Measurements from ENCODE around the gene NKTR.
"Not testable (repeated sequence)": the region's sequence is repeated elsewhere in the genome, so short reads cannot be mapped to it uniquely, and the experiment has no call there.

Gene NKTR

DNA sequence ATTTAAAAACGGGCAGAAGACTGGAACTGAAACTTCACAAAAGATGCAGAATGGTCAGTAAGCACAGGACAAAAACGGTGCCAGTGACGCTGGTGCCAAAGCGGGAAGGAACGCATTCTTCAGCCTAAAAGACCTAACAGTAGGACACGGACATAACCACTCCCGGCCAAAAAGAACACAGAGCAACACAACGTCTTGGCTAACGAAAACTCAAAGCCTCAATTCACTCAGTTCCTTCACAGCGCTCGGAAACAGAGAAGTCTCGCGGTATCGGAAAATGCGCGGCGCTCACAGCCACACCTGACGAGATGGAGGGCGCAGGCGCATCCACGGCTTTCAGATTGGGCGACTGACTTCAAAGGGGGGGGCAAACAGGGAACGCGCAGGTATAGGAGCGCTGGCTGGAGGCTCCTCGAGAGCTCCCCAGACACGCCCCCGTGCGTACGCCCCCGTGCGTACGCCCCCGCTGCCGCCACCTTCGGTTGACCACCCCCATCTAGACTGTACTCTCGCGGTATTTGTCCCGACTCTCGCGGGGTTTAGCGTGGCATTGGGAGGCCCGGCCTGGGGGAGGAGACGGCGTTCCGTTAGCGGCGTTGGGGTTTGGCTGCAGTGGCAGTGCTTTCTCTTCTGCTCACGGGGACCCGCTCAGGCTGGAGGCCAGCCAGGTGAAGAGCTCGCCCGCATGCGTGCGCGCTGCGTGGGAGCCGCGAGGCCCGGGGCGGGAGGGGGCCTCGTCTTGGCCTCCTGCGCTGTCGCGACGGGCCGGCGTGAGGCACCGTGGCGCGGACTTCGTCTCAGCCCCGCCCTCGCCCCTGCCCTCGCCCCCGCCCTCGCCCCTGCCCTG is at the start of gene NKTR:
Gene NKTR, plus strand, starts transcription at position 576 of the 847 bp plus-strand sequence. CDS start 321 bp downstream, outside the sequence.
- peak; percentile 93 for DNase-seq

DNA sequence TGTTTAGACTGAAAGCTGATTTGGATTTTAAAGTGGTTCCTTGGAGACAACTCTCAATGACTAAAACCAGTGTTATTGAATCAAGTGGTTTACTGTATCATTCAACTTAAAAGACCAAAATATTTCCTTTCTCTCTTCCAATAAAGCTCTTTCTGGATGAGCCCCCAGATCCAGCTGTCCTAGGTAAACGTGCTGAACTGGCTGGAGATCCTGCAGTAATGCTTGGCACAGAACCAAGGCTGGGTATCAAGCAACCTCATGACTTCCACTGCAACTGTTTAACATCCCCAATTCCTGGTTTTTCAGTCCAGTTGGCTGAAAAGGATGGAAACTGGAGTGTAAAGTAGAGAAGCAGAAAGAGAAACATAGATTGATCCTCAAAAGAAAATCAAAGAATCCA is 47.7 kb upstream of the NKTR start:
- no peak for DNase-seq

DNA sequence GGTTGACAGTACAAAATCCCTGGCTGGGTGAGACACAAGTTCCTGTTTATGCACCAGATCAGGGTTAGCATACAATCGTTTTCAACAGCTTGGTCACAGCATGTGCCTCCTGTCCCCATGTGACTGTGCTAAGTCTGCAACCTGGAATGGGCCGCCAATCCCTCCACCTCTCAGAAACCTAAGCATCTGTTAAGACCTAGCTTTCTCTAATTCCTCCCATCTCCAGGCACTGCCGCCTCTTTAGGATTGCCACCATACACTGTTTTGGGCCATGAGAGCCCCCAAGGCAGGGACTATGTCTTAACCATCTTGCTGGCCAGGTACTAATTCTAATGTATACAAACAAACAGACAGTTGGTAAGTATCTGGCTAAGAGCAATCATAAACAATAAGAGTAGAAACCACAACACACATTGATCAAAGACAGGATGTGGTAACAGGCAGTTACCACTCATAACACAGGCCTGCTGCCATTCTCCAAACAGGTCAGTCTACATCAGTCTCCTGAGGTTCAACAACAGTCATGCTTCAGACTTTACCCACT is 44.3 kb upstream of the NKTR start:
- DNase-seq, result no peak

DNA sequence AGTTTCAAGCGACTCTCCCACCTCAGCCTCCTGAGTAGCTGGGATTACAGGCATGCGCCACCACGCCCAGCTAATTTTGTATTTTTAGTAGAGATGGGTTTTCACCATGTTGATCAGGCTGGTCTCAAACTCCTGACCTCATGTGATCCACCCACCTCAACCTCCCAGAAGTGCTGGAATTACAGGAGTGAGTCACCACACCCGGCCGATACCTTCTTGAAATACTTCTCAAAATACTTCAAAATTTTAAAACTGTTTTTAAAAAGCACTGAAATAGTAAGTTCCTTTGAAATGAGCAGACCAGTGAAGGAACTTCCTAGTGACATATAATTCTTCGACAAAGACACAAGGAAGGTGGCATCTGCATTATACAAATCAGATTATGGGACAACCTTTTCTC is 43.7 kb upstream of the NKTR start:
- not testable (repeated sequence) for DNase-seq

DNA sequence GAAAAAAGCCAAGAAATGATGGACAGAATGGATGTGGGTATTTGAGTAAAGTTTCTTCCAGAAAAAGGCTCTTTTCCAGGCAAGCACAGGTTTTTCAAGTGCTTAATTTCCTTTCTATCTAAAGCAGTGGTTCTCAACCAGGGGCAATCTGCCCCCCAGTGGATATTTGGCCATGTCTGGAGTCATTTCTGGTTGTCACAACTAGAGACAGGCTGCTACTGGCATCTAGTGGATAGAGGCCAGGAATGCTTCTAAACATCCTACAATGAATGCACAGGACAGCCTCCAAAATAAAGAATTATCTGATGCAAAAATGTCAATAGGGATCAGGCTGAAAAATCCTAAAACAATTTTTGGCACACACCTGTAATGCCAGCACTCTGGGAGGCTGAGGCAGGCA is 42.6 kb upstream of the NKTR start:
- DNase-seq, result no peak

DNA sequence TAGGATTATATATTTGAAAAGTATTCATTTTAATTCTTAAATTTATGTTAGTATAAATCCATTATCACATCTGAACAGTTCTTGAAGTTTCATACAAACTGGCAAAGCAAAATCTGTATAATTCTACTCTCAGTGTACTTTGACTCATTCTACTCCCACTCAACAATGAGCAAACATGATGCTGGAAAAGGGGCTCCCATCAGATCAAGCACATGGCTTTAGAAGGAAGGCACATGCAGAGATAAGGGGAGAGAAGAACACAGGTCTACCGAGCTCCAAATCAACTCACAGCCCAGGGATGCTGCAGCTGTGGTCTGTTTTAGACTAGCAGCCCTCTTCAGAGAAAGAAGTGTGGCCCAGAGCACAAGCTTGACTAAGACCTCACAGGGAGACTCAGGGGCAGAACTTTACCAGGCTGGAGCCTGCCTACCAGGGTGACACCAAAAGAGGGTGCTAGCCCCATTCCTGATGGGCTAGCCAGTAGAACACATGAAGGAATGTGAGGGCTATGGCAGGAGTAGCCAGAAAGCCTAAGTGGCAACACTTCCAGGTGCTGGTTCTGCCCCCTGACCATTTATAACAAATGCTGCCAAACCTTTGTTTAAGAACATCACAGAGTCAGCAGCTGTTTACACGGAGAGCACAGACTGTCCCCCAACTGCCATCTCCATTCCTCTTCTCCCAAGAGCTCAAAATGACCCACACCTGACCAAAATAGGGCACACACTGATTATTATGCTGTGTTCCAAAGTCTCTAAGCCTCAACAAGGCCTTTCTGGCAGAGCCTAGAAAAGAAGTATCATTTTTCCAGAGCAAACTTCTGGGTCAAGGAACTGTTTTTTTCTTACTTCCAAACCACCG is 38.2 kb upstream of the NKTR start:
- no peak for DNase-seq

DNA sequence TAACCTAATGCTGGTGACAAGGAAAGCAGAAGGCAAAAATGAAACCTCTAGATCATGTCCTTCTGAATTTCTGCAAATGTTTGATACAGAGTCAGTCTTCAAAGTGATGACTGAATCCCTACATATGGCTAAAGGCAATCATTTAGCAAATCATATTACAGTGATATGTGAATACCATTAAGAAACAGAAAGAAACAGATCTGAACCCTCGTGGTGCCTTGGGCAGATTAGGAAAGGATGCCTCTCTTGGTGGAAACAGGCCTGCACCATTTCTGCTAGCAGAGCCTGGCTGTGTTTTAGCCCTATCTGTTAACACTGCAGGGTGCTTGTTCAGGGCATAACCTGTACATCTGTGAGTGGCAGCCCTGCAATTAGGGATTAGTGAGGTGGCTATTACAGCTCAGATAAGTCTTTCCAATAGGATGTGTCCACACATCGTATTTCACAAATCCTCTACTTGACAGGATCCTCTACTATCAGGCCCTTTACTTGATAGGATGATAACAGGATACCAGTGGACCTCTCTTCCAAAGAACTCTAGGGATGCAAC is 30.8 kb upstream of the NKTR start:
- DNase-seq, result no peak

DNA sequence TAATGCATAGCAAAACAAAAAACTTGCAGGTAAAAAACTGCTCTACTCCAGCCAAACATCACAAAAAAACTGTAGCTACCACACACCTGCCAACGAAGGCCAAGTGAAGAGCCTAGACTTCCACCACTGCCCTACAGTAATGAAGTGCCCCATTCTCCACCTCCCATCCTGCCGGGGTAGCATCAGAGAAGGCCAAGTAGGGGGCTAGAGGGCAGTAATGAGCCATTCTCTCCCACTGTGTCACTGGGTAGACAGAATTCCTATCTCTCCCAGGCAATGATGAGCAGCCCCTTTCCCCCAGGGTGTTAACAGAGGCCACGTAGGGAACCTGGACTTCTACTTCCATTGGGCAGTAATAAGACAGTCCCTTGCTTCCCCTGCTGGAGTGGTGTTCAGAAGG is 28.2 kb upstream of the NKTR start:
- DNase-seq, result no peak

DNA sequence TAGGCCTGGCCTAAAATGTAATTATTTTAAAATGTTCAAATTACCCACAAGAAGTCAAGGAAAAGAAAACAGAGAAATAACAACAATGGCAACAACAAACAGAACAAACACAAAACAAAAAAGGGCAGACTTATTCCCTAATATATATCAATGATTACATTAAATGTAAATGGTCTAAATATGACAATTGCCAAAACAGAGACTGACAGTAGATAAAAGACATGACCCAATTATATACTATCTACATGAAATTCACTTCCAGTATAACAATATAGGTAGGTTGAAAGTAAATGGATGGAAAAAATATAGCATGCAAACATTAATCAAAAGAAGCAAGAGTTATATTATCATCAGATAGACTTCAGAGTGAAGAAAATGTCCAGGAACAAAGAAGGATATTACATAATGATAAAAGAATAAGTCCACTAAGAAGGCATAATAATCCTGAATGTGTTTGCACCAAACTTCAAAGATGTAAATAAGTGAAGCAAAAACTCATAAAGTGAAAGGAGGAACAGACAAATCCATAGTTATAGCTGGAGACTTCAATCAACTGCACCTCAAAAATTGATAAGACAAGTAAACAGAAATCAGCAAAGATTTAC is 25.2 kb upstream of the NKTR start:
- DNase-seq, result no peak

DNA sequence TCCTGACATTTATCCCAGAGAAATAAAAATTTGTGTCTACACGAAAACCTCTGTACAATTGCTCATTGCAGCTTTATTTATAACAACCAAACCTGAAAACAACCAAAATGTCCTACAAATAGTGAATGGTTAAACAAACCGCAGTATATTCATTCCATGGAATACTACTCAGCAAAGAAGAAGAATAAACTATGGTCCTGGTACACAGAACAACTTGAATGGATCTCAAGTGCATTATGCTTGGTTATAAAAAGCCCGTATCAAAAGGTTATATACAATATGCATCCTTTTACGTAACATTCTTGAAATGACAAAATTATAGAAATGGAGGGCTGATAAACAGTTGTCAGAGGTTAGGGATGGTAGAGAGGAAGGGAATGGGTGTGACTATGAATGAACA is 22.4 kb upstream of the NKTR start:
- DNase-seq, result no peak

DNA sequence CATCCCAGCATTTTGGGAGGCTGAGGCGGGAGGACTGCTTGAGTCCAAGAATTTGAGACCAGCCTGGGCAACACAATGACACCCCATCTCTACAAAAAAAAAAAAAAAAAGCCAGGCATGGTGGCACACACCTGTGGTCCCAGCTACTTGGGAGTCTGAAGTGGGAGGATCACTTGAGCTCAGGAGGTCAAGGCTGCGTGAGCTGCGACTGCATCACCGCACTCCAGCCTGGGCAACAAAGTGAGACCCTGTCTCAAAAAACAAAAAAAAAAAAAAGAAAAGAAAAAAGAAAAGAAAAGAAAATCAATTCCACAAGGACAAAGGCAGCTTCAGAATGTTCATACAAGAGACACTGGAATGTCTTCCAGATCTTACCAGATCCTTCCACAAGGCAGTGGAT is 21.1 kb upstream of the NKTR start:
- not testable (repeated sequence) for DNase-seq

DNA sequence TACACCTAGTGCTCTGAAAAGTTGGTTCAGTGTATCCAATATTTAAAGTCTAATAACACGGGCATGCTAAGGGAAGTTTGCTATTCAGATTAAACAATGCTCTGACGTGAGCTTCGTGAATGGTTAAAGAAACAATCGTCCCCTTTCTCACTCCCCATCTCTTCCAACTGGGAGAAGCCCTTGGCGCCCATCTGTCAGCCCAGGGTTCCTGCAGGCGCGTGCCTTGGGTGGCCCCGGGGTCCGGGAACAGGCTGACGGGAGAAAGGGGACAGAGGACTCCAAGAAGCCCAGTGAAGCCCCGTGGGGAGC is 19.1 kb upstream of the NKTR start:
- DNase-seq, result no peak

DNA sequence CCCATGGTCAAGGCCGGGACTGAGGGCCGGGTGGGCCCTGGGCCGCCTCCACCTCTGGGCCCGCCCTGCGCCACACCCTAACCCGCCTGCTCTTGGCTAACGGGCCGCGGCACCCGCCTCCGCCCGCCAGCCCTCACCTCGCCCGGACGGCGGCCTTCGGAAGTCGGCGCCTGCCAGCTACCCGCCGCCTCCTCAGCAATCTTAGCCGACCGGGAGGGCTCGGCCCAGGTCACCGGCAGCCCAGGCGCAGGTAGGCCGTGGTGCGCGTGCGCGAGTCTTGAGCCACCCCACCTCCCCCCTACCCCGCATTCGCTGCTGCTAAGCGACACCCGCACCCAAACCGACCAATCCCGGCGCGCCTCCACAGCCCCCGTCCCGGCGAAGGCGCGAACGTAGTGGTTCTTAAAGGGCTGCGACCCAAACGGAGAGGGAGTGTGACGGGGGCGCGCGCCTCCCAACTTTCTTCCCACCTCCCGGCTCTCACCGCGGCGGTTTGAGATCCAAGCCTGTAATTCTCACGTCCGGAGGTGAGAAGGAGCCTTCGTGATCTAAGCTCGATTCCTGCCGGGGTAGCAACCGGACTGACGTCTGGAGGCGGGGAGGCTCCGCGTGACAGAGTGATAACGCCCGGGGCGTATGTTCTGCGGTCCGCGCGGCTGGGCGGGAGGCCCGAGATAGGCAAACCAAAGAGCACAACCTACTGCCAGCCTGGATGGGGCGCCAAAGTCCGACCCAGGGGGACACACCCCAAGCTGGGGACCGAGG is 18.6 kb upstream of the NKTR start, which contains the start of gene SEC22C:
Gene SEC22C, minus strand, starts transcription at position 259 of the 765 bp plus-strand sequence. CDS start 12,921 bp downstream, outside the sequence.
- peak; percentile 66 for DNase-seq

DNA sequence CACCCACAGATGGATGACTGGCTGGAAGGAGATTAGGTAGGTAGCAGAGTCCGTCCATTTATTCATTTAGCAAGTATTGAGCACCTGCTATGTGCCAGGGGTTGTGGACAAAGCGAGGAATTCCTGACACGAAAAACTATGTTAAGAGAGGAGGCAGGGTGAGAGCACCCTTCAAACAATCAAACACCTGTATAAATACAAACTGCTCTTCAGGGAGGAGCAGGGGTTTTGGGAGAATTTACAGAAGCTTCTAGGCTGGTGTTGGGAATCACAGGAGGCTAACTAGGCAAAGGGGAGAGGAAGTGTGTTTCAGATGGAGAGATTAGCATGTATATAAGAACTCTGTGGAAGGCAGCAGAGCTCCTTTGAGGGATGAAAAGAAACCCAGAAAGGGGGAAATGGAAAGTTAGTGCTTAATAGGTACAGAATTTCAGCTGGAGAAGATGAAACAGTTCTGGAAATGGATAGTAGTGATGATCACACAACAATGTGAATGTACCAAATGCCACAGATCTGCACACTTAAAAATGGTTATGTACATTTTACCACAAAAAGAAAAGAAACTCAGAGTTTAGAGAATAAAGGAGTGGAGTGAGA is 17.9 kb upstream of the NKTR start:
- DNase-seq, result no peak

DNA sequence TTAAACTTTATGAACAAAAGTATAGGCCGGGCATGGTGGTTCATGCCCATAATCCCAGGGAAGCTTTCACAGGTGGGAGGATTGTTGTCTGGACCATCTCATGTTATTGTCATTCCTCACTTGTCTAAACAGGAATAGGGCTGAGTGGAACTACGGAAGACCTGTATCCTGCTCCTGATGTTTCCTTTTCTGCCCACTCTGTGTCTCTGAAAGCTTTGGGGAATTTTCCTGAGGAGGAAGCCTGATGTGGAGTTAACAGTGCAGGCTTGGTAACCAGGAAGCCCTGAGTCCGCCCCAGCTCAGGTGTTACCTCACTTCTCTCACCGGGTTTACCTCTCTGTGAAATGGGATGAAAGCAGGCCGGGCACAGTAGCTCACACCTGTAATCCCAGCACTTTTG is 11.9 kb upstream of the NKTR start:
- DNase-seq, result no peak

DNA sequence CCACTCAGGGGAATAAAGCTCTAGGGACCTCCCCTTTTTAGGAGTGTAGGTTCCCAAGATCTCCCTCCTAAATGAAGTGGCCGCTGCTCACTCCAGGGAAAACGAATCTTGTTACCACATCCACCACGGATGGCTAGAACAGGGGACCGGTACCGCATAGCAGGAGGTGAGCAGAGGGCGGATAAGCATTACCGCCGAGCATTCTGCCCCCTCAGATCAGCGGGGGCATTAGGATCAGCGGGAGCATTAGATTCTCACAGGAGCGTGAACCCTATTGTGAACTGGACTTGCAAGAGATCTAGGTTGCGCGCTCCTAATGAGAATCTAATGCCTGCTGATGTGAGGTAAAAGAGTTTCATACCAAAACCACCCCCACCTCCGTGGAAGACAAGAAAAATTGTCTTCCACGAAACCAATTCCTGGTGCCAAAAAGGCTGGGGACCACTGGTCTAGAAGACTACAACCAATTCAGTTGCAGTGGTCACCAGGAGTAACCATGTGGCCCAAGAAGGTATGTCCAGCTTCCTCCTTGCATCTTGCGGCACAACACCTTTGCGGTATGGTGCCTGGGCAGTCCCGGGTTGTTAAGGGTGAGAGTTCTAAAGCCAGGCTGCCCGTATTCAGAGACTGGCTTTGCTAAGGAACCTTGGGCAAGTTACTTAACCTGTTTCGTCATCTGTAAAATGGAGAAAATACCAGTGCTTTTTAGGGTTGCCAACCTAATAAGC is 10.9 kb upstream of the NKTR start:
- no peak for DNase-seq

DNA sequence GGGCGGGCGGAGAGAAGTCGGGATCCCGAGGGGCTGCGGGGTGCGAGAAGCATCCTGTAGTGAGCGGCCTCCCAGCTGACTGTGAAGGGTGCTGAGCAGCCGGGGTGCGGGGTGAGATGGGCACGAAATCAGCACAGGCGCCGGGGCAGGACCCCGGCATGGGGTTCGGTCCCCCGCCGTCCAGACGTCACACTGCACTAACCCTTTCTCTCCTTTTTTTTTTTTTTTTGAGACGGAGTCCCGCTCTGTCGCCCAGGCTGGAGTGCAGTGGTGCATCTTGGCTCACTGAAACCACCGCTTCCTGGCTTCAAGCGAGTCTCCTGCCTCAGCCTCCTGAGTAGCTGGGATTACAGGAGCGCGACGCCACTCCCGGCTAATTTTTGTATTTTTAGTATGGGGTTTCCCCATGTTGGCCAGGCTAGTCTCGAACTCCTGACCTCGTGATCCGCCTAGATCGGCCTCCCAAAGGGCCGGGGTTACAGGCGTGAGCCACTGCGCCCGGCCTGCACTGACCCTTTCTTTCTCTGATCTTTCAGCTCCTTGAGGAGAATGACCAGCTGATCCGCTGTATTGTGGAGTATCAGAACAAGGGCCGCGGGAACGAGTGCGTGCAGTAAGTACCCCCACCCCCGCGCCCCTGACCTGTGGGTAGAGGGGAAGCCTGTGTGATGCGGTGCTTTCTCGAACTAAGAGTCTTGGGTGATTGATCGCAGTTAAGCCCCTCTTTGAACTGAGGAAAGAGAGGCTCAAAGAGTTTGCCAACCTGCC is 9.3 kb upstream of the NKTR start:
- DNase-seq, result no peak

DNA sequence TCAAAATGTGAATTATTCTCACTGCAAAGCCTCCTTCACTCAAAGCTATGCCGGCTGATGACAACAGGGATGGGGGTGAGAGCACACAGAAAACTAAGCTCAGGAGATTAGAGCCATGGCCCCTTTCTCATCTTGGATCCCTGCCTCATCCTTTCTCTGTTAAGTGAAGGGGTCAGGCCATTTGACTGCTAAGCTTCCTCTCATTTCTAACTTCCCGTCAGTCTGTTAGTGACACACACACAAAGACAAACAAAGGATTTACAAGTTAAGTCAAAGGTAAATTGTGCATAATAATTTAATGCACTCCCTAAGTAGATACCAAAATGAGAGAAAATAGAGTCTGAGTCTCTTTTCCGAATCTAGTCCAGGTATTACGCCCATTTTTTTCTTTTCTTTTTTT is 8.7 kb upstream of the NKTR start:
- DNase-seq, result no peak

DNA sequence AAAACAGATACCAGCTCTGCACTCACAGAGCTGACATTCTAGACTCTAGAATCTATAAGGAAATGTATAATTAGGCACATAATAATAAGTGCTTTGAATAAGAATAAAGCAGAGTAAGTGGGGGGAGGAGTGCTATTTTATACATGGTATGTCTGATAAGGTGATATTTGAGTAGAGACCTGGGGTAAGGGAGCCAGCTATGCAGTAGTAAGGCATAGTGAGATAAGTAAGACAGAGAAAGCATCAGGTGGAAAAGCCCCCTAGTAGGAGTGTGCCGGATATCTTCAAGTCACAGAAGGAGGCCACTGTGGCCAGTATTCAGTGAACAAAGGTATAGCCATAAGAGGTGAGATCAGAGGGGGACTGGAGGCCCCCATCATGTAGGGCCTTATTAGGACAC is 6.9 kb upstream of the NKTR start:
- no peak for DNase-seq

DNA sequence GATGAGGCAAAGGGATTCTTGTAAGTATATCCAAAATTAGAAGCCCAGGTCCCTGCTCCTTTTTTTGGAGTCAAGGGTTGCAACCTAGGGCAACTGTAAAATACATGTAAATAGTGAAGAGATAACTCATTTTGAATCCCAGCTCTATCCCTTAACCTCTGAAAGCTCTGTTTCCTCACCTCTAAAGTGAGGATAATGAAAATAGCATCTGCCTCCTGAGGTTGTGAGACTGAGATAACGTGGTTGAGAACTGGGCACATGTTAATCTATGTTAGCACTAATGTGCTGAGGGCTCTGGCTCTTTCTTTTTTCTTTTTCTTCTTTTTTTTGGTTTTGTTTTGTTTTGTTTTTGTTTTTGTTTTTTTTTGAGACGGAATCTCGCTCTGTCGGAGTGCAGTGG is 4.8 kb upstream of the NKTR start:
- DNase-seq, result no peak

Measured in NCI-H2107 (cell line).